Suppressor macrophage treated with lipopolysaccharide for 1 hour (primary cell): ENCODE measurements around the gene EYA3.
A peak's percentile ranks its signal among the peaks of the same experiment; 100 is the strongest.

Source experiments
- DNase-seq, 3 donors: peaks; one replicate each; pipeline ENCODE4 v3.0.0-alpha.2; 2020 to 2022

EYA3 gene

GRCh38 chr1:27935721-27936120 is 152.7 kb downstream of the EYA3 start:
- no peak for DNase-seq

DNA sequence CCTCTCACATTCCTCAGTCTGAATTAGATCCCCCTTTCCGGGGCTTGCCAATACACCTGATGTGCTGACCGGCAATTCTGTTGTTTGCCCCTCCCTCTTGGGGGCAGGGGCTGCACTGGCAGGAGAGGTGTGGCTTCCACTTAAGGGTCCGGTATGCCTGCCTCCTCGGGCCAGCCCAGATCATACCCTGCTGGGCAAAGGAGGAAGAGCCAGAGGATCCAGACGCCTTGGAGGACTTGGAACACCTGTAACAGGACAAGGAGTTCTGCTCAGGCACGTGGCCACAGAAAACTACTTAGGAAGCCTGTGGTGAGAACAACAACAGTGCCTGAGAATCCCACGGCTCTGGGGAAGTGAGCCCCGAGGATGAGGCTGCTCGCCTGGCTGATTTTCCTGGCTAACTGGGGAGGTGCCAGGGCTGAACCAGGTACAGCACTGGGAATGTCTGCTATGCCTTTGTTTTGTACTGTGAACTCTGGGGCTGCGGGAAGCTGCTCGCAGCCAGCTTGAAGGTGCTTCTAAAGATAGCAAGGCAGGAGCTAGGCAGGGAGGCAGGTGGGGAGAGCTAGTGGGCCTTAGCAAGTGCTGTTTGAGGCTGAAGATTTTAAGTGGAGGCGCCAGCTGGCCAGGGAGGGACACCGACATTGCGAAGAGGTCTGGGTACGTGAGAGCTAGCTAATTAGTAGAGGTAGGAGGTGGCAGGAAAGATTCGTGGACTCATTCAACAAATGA is 153.4 kb downstream of the EYA3 start, which contains the start of gene SMPDL3B:
TSS of gene SMPDL3B (plus strand) at position 183 of the 732 bp plus-strand sequence. CDS start at position 367, 184 bp downstream.
- DNase-seq = peak in 2 of 3 donors; percentile 13 to 19

- DNase-seq = peak; percentile 55 to 70 (median 67)
Measured at GRCh38 chr1:27931759-27932158, 156.7 kb downstream of the EYA3 start.

- no peak for DNase-seq
Measured at GRCh38 chr1:27931184-27931583, 157.2 kb downstream of the EYA3 start.

- DNase-seq = peak in 1 of 3 donors; percentile 10
Measured at GRCh38 chr1:27928216-27928954, 160.0 kb downstream of the EYA3 start.

DNA sequence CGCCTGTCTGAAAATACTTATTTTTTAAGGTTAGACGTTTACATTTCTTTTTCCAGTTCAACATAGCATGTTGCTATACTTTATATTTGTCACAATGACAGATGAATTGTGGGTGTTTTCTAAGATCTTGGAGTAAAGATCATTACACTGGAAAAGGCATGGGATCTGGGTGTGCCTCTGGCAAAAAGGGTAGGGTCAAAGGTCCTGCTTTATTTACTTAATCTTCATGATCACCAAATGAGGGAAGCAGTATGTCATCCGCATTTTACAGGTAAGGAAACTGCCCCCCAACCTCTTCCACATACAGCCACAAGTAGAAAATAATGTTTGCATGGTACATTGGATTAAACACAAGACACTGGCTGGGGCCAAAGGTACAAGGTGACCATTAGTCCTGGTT is 166.1 kb downstream of the EYA3 start:
- no peak for DNase-seq
